Epithelial cell of esophagus (primary cell): ENCODE results near the gene WDR5B.
A peak's percentile ranks its signal among the peaks of the same experiment; 100 is the strongest.

Source experiments
- DNase-seq: peaks from one replicate; pipeline ENCODE4 v3.0.0; 2010; ENCODE audit warnings: low read depth
- H3K4me3 ChIP-seq: 2 replicates; pipeline ENCODE4 v1.5.1; 2011; ENCODE audit warnings: mild to moderate bottlenecking, low read length, control low read depth
- TF ChIP-seq, protein P1 (sequence below): IDR thresholded peaks from 2 replicates; pipeline ENCODE4 v1.5.1; 2011; ENCODE audit warnings: low read depth, mild to moderate bottlenecking, low read length, control low read depth, inconsistent platforms; ENCODE audit not compliant: insufficient read depth; ENCODE audit errors: missing control alignments

WDR5B gene

DNA sequence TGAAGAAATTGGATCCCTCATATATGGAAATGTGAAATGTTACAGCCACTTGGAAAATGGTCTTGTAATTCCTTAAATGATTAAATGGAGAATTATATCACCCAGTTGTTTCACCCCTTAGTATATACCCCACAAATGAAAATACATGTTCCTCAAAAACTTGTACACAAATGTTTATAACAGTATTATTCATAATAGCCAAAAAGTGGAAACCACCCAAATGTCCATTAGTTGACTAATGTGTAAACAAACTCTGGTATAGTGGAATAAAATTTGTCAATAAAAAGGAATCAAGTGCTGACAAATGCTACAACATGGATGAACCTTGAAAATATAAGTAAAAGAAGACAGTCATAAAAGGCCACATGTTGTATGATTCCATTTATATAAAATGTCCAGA is 19.4 kb downstream of the WDR5B start:
- no peak overlapping the region for H3K4me3 ChIP-seq
- no peak for DNase-seq
- TF ChIP-seq, protein P1, sequence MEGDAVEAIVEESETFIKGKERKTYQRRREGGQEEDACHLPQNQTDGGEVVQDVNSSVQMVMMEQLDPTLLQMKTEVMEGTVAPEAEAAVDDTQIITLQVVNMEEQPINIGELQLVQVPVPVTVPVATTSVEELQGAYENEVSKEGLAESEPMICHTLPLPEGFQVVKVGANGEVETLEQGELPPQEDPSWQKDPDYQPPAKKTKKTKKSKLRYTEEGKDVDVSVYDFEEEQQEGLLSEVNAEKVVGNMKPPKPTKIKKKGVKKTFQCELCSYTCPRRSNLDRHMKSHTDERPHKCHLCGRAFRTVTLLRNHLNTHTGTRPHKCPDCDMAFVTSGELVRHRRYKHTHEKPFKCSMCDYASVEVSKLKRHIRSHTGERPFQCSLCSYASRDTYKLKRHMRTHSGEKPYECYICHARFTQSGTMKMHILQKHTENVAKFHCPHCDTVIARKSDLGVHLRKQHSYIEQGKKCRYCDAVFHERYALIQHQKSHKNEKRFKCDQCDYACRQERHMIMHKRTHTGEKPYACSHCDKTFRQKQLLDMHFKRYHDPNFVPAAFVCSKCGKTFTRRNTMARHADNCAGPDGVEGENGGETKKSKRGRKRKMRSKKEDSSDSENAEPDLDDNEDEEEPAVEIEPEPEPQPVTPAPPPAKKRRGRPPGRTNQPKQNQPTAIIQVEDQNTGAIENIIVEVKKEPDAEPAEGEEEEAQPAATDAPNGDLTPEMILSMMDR = no peak

DNA sequence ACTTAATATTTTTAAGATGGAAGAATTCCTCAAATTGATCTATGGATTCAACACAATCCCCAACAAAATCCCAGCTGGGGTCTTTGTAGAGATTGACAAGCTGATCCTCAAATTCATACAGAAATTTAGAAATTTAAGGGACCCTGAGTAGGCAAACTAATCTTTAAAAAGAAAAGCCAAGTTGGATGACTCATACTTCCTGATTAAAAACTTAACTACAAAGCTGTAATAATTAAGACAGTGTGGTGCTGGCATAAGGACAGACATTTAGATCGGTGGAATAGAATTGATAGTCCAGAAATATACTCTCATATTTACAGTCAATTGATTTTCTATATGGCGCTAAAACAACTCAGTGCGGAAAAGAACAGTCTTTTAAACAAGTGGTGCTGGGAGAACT is 20.3 kb downstream of the WDR5B start:
- no peak overlapping the region for H3K4me3 ChIP-seq
- no peak for DNase-seq
- TF ChIP-seq, protein P1 = no peak

DNA sequence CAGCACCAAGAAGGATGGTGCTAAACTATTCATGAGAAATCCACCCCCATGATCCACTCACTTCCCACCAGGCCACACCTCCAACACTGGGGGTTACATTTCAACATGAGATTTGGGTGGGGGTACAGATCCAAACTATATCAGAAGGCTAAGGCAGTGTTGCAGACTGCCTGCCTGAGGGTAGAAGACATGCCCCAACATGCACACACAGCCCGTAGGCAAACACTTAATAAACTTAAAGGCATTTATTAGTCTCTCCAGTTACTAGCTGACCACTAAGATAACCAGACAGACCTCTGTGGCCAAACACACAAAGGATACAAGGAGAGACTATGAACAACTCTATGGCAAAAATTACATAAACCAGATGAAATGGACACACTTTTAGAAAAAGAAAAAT is 21.7 kb downstream of the WDR5B start:
- TF ChIP-seq, protein P1 = no peak
- peak; percentile 52 for DNase-seq
- no peak overlapping the region for H3K4me3 ChIP-seq

DNA sequence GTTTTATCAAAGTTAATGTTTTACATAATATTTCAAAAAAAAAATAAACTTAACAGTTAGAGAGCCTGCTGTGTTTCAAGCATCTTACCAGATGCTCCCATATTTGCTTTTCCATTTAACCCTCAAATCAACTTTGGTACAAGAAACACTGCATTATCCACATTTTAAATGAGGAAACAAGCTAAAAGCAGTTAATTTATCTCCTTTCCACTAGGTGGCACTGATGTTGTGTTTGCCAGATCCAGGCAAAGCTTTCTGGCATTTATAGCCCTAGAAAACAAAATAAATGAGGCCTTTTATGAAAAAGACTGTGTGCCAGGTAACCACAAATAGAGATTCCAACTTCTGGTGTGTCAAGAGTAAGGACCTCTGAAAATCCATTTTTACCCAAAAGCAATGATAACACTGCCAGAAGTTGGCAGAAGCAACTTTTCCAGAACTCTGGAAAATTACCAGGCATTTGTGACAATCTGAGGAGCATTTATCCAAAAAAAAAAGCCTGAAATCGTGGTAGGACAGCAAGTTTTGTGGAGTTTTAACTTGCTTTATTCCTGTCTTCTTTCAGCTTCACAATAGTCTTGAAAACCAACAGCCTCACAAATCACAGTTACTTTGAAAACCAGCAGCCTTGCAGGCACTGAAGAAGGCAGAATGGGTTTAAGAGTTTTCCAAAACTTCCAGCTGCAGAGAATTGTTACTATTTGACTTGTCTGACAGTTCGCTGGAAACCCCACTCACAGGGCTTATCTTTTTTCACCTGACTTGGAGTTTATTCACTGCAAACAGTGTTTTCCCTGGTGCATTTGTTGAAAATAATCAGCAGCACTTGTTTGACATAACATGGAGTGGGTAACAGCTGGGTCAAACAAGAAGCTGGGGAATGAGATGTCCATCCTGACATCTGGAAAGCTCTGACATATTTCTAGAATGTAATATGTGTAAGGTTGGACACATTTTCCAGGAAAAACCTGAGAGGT is 22.7 kb downstream of the WDR5B start:
- no peak overlapping the region for H3K4me3 ChIP-seq
- DNase-seq = peak; percentile 55
- TF ChIP-seq, protein P1 = peak; percentile 72

DNA sequence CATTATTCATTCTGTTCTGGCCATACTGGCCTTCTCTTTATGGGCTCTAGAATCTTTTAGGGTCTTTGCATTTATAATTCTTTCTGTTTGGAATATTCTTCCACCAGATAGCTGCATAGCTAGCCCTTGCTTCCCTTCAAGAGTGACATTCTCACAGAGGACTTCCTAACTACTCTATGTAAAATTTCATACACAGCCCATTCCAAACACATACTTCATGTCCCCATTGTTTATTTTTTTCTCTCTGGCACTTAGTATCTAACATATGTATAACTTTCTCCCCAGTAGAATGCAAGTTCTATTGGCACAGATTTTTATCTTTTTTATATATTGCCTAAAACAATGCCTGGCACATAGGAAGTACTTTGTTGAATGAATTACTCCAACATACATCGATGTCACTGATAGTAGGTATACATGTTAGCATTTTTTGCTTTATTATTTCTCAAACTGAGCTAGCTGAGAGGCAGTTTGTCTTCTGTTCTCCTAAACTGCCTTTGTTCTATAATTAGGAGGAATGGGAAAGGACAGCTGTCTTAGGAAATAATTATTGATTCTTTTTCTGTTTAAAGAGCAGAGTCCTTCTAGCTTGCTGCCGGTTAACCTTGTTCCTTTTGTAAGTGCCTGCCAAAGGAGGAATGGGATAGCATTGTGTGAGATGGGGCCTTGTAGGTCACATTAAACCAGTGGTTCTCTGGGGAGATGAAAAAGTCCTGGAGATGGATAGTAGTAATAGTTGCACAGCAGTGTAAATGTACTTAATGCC is 24.0 kb downstream of the WDR5B start:
- H3K4me3 ChIP-seq = no peak overlapping the region
- TF ChIP-seq, protein P1 = no peak
- DNase-seq = no peak

DNA sequence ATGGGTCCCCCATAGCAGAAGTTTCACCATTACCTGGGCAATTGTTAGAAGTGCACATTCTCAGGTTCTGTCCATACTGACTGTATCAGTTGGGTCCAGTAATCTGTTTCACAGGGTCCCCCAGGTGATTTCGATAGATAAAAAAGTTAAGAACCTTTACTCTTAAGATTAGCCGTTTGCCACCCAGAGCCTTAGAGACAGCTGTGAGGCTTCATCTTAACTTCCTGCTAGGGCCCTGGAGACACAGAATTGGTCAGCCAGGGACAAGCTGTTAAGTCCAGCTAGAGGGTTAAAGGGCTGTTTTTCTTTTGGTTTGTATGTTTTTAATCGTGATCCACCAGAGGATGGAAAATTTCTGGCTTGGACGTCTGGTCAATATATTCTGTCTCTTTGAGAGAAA is 25.2 kb downstream of the WDR5B start:
- no peak for DNase-seq
- no peak overlapping the region for H3K4me3 ChIP-seq
- TF ChIP-seq, protein P1 = no peak

DNA sequence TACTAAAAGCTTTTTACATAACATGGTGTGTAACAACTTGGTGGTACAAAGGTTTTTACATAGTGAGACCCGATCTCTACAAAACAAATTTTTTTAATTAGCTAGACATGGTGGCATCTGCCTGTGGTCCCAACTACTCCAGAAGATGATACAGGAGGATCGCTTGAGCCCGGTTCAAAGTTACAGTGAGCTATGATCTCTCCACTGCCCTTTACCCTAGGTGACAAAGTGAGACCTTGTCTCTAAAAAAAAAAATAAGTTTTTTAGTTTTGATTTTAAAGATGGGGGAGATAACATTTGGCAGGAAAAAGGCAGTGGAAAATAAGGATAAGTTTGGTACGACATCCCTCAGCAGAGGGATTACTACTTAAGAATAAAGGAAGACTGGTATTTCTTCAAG is 26.0 kb downstream of the WDR5B start:
- no peak overlapping the region for H3K4me3 ChIP-seq
- DNase-seq = no peak
- TF ChIP-seq, protein P1 = no peak
